A673 (cell line): ENCODE measurements around the gene DLEC1.

Source experiments
- EZH2 ChIP-seq: fragments of 200-600 bp; sonication (generic); IDR thresholded peaks from 2 replicates; pipeline ENCODE4 v1.6.1; 2017; ENCODE audit warnings: borderline replicate concordance, low read depth, mild to moderate bottlenecking, mixed read lengths, antibody characterized with exemption, low read length; ENCODE audit not compliant: poor library complexity, severe bottlenecking
- TF ChIP-seq, protein P1 (sequence below): fragments of 300-800, 200-600 bp; sonication (generic); conservative IDR thresholded peaks from 2 replicates; pipeline ENCODE4 v1.5.1; 2017; ENCODE audit warnings: low read depth, mild to moderate bottlenecking, antibody characterized with exemption, low read length, moderate library complexity, mixed read lengths

DNA sequence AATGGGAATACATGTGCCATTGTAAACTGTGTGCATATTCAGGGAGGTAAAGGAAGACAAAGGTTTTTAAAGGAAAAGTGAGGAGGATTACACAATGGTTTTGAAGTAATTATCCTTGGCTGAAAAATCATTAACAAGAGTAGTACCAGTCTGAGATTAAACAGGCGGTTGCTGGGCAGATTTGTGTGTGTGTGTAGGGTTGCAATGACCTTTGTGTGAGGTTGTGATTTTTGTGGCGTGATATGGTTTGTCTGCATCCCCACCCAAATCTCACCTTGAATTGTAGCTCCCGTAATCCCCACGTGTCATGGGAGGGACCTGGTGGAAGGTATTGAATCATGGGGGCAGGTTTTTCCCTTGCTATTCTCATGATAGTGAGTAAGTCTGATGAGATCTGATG, 7.0 kb downstream of the DLEC1 start:
- TF ChIP-seq, protein P1, sequence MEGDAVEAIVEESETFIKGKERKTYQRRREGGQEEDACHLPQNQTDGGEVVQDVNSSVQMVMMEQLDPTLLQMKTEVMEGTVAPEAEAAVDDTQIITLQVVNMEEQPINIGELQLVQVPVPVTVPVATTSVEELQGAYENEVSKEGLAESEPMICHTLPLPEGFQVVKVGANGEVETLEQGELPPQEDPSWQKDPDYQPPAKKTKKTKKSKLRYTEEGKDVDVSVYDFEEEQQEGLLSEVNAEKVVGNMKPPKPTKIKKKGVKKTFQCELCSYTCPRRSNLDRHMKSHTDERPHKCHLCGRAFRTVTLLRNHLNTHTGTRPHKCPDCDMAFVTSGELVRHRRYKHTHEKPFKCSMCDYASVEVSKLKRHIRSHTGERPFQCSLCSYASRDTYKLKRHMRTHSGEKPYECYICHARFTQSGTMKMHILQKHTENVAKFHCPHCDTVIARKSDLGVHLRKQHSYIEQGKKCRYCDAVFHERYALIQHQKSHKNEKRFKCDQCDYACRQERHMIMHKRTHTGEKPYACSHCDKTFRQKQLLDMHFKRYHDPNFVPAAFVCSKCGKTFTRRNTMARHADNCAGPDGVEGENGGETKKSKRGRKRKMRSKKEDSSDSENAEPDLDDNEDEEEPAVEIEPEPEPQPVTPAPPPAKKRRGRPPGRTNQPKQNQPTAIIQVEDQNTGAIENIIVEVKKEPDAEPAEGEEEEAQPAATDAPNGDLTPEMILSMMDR, result no peak
- TF ChIP-seq EZH2, result no peak
